Astrocyte (in vitro differentiated cells and primary cell): ENCODE measurements around the gene TEKT5. TPM values are rescaled to one million over a fixed set of nuclear protein-coding genes. Genes with fewer than 3 reads are reported as not detected.
"Not testable (repeated sequence)": the region's sequence is repeated elsewhere in the genome, so short reads cannot be mapped to it uniquely, and the experiment has no call there.

Experiments
- DNase-seq: peaks from one replicate; pipeline ENCODE4 v3.0.0-alpha.2; 2010; ENCODE audit warnings: low read depth
- FAIRE-seq: peaks from 2 replicates; lab custom pipeline; 2011; peaks lifted over from hg19 to GRCh38; lab: Jason Lieb, UNC
- H2AFZ ChIP-seq: 2 replicates; pipeline ENCODE4 v1.6.0; 2012; ENCODE audit warnings: low read depth, low read length, inconsistent platforms
- H3K27ac ChIP-seq: 2 replicates; pipeline ENCODE4 v1.5.1; 2011; ENCODE audit warnings: low read depth, low read length, inconsistent platforms
- H3K27me3 ChIP-seq: 2 replicates; pipeline ENCODE4 v1.6.0; 2011; ENCODE audit warnings: low read length, inconsistent platforms; ENCODE audit not compliant: insufficient read depth
- H3K36me3 ChIP-seq: 2 replicates; pipeline ENCODE4 v1.5.1; 2011; ENCODE audit warnings: low read length, inconsistent platforms; ENCODE audit not compliant: insufficient read depth
- H3K4me1 ChIP-seq: 2 replicates; pipeline ENCODE4 v1.5.1; 2011; ENCODE audit warnings: low read length, inconsistent platforms; ENCODE audit not compliant: insufficient read depth
- H3K4me2 ChIP-seq: 2 replicates; pipeline ENCODE4 v1.6.0; 2012; ENCODE audit warnings: low read length, inconsistent platforms
- H3K4me3 ChIP-seq: 2 replicates; pipeline ENCODE4 v1.5.1; 2011; ENCODE audit warnings: low read depth, mild to moderate bottlenecking, low read length, inconsistent platforms; ENCODE audit not compliant: insufficient read depth
- H3K79me2 ChIP-seq: 2 replicates; pipeline ENCODE4 v1.6.0; 2012; ENCODE audit warnings: mild to moderate bottlenecking, low read length, inconsistent platforms; ENCODE audit not compliant: insufficient read depth
- H3K9ac ChIP-seq: 2 replicates; pipeline ENCODE4 v1.6.0; 2012; ENCODE audit warnings: mild to moderate bottlenecking, low read length, inconsistent platforms
- H3K9me3 ChIP-seq: 2 replicates; pipeline ENCODE4 v1.5.1; 2012; ENCODE audit warnings: low read depth, mild to moderate bottlenecking, low read length, inconsistent platforms; ENCODE audit not compliant: insufficient read depth
- H4K20me1 ChIP-seq: 2 replicates; pipeline ENCODE4 v1.6.0; 2012; ENCODE audit warnings: low read length, inconsistent platforms; ENCODE audit not compliant: insufficient read depth
- H3K27ac Mint-ChIP-seq: one replicate; pipeline ENCODE4 v1.8.0; 2021; ENCODE audit warnings: mild to moderate bottlenecking, mixed read lengths; ENCODE audit not compliant: unreplicated experiment
- H3K27me3 Mint-ChIP-seq: one replicate; pipeline ENCODE4 v1.8.0; 2021; ENCODE audit warnings: low read depth, mixed read lengths; ENCODE audit not compliant: unreplicated experiment
- H3K36me3 Mint-ChIP-seq: one replicate; pipeline ENCODE4 v1.8.0; 2021; ENCODE audit warnings: low read depth, mixed read lengths; ENCODE audit not compliant: unreplicated experiment
- H3K4me1 Mint-ChIP-seq: one replicate; pipeline ENCODE4 v1.8.0; 2021; ENCODE audit warnings: low read depth, mixed read lengths; ENCODE audit not compliant: unreplicated experiment
- H3K4me3 Mint-ChIP-seq: one replicate; pipeline ENCODE4 v1.8.0; 2021; ENCODE audit warnings: mild to moderate bottlenecking, moderate library complexity, mixed read lengths; ENCODE audit not compliant: unreplicated experiment
- H3K9me3 Mint-ChIP-seq: one replicate; pipeline ENCODE4 v1.8.0; 2021; ENCODE audit warnings: mild to moderate bottlenecking, mixed read lengths; ENCODE audit not compliant: unreplicated experiment
- CTCF ChIP-seq: IDR thresholded peaks from 2 replicates; pipeline ENCODE4 v1.5.1; 2011; ENCODE audit warnings: low read depth, mild to moderate bottlenecking, inconsistent platforms, low read length, moderate library complexity; ENCODE audit not compliant: insufficient read depth
- EZH2 ChIP-seq: IDR thresholded peaks from 2 replicates; pipeline ENCODE4 v1.6.1; 2012; ENCODE audit warnings: mild to moderate bottlenecking, low read length, inconsistent platforms; ENCODE audit not compliant: insufficient read depth
- total RNA-seq: library from RNA; stranded (reverse); gene quantifications from 2 replicates; pipeline ENCODE4 v1.2.1, GENCODE V29; 2021

TEKT5 gene
- total RNA-seq, 1 donor from 2014 or later = not detected

- H3K9me3 ChIP-seq = no peaks in the 10 kb centered on the region
- peaks cover 2% of the 10 kb centered on the region for H3K9me3 Mint-ChIP-seq
- no peak for FAIRE-seq
- DNase-seq = no peak
- H3K4me3 ChIP-seq = no peak overlapping the region
- H3K4me1 ChIP-seq = no peaks in the 10 kb centered on the region
- no peaks in the 10 kb centered on the region for H3K79me2 ChIP-seq
- H3K9ac ChIP-seq = no peak overlapping the region
- TF ChIP-seq EZH2 (no peak), CTCF (no peak)
- no peak overlapping the region for H2AFZ ChIP-seq
- H3K4me3 Mint-ChIP-seq = no peak overlapping the region
- no peaks in the 10 kb centered on the region for H4K20me1 ChIP-seq
- no peak overlapping the region for H3K27ac ChIP-seq
- no peaks in the 10 kb centered on the region for H3K36me3 Mint-ChIP-seq
- H3K27ac Mint-ChIP-seq = no peak overlapping the region
- peaks cover 17% of the 10 kb centered on the region for H3K27me3 Mint-ChIP-seq
- H3K4me2 ChIP-seq = no peak overlapping the region
- H3K4me1 Mint-ChIP-seq = no peaks in the 10 kb centered on the region
- no peaks in the 10 kb centered on the region for H3K36me3 ChIP-seq
- no peaks in the 10 kb centered on the region for H3K27me3 ChIP-seq
Measured at GRCh38 chr16:10624527-10624926, 70.2 kb downstream of the TEKT5 start.

- H3K4me2 ChIP-seq = no peak overlapping the region
- H3K4me3 ChIP-seq = no peak overlapping the region
- Mint-ChIP-seq H3K27me3 (peaks cover 22% of the 10 kb centered on the region), H3K36me3 (no peaks in the 10 kb centered on the region), H3K9me3 (peaks cover 2% of the 10 kb centered on the region), H3K4me3 (no peak overlapping the region), H3K27ac (no peak overlapping the region), H3K4me1 (no peaks in the 10 kb centered on the region)
- no peak for DNase-seq
- no peaks in the 10 kb centered on the region for H3K9me3 ChIP-seq
- TF ChIP-seq EZH2 (no peak), CTCF (no peak)
- no peaks in the 10 kb centered on the region for H3K27me3 ChIP-seq
- no peak overlapping the region for H2AFZ ChIP-seq
- no peak for FAIRE-seq
- no peaks in the 10 kb centered on the region for H3K4me1 ChIP-seq
- H3K79me2 ChIP-seq = no peaks in the 10 kb centered on the region
- H4K20me1 ChIP-seq = no peaks in the 10 kb centered on the region
- H3K36me3 ChIP-seq = no peaks in the 10 kb centered on the region
- H3K9ac ChIP-seq = no peak overlapping the region
- H3K27ac ChIP-seq = no peak overlapping the region
Measured at GRCh38 chr16:10623059-10623458, 71.7 kb downstream of the TEKT5 start.

DNA sequence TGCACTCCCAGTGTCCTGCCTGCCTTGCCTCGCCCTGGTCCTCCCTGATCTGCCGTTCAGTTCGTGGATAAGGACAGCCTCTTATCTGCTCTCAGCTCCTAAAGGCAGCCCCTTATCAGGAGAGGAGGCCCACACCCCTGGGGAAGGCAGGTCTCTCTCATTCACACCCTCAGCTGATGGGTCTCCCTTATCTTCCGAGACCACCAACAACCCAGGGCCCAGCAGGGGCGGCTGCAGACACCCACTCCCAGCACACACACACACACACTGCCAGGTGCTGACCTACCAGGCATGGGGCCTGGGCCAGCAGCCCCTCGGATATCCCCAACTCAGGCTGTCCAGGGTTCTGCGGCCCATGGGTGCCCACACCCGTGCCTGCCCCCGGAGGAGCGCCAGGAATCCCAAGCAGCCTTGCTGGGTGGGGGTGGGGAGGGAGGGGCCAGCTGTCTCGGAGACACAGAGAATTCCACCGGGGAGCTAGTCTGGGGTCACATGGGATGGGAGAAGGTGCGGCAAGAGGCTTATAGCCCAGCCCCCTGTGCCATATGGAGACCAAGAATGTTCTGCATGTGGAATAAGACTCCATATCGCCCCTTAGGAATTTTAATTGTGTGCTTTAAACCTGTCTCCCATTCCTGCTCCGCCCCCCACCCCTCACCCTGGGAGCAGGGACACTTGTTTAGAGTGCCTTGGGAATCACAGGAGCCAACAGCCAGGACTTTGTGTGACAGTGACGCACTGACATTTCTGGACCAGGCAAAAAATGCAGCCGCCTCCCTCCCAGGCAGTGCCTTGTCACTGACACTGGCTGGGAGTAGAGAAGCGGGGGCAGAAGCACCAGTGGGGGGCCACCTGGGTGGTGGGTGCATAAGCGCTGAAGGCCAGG, 72.5 kb downstream of the TEKT5 start:
- no peaks in the 10 kb centered on the region for H4K20me1 ChIP-seq
- no peak overlapping the region for H3K27ac Mint-ChIP-seq
- H3K4me1 ChIP-seq = peaks cover 3% of the 10 kb centered on the region
- FAIRE-seq (no peak), DNase-seq (no peak)
- no peaks in the 10 kb centered on the region for H3K27me3 ChIP-seq
- H2AFZ ChIP-seq = no peak overlapping the region
- H3K27ac ChIP-seq = no peak overlapping the region
- H3K79me2 ChIP-seq = no peaks in the 10 kb centered on the region
- no peak for TF ChIP-seq CTCF
- no peak for TF ChIP-seq EZH2
- H3K36me3 ChIP-seq = no peaks in the 10 kb centered on the region
- peaks cover 28% of the 10 kb centered on the region for H3K27me3 Mint-ChIP-seq
- no peak overlapping the region for H3K4me3 ChIP-seq
- H3K4me2 ChIP-seq = no peak overlapping the region
- H3K9me3 ChIP-seq = no peaks in the 10 kb centered on the region
- no peak overlapping the region for H3K9ac ChIP-seq
- peaks cover 3% of the 10 kb centered on the region for H3K4me1 Mint-ChIP-seq
- peaks cover 2% of the 10 kb centered on the region for H3K9me3 Mint-ChIP-seq
- H3K36me3 Mint-ChIP-seq = no peaks in the 10 kb centered on the region
- H3K4me3 Mint-ChIP-seq = no peak overlapping the region

DNA sequence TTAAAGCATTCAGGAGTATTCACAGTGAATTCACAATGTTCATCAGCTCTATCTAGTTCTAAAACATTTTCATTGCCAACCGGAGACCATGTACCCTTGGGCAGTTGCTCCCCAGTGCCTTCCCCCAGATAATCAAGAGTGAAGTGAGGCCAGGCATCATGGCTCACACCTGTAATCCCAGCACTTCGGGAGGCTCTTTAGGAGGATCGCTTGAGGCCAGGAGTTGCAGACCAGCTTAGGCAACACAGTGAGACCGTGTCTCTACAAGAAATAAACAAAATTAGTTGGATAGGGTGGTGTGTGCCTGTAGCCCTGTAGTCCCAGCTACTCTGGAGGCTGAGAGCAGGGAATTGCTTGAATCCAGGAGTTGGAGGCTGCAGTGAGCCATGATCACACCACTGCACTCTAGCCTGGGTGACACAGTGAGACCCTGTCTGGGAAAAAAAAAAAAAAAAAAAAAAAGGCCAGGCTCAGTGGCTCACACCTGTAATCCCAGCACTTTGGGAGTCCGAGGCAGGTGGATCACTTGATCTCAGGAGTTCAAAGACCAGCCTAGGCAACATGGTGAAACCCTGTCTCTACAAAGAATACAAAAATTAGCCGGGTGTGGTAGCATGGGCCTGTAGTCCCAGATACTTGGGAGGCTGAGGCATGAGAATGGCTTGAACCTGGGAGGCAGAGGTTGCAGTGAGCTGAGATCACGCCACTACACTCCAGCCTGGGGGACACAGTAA, 73.3 kb downstream of the TEKT5 start:
- H3K4me3 ChIP-seq = not testable (repeated sequence)

More for the DNA sequence above, 73.3 kb downstream of the TEKT5 start:
- not testable (repeated sequence) for H3K36me3 ChIP-seq, H3K4me3 Mint-ChIP-seq, H3K4me2 ChIP-seq, H2AFZ ChIP-seq, DNase-seq, H3K9me3 ChIP-seq, H3K27ac Mint-ChIP-seq, H3K9me3 Mint-ChIP-seq, H3K27ac ChIP-seq, H3K27me3 ChIP-seq, H4K20me1 ChIP-seq, H3K4me1 Mint-ChIP-seq, FAIRE-seq, H3K36me3 Mint-ChIP-seq, H3K79me2 ChIP-seq, H3K4me1 ChIP-seq, H3K9ac ChIP-seq
- peaks cover 28% of the 10 kb centered on the region for H3K27me3 Mint-ChIP-seq
